ACC112 (cell line): Measurements from ENCODE around the gene SLC22A25.
"Not testable (repeated sequence)": the region's sequence is repeated elsewhere in the genome, so short reads cannot be mapped to it uniquely, and the experiment has no call there.

ENCODE experiments used
- H2AFZ ChIP-seq: fragments of 200-600 bp; sonication (generic); one replicate; pipeline ENCODE4 v1.6.0; 2017; ENCODE audit warnings: antibody characterized with exemption, low read length; ENCODE audit not compliant: unreplicated experiment
- H3K27ac ChIP-seq: fragments of 200-600 bp; sonication (generic); 2 replicates; pipeline ENCODE4 v1.5.1; 2014; ENCODE audit warnings: low read depth, mild to moderate bottlenecking, antibody characterized with exemption, low read length, moderate library complexity
- H3K27me3 ChIP-seq: fragments of 200-600 bp; sonication (generic); 2 replicates; pipeline ENCODE4 v1.6.1; 2014; ENCODE audit warnings: mild to moderate bottlenecking, antibody characterized with exemption, low read length, moderate library complexity, mixed read lengths; ENCODE audit not compliant: insufficient read depth
- H3K36me3 ChIP-seq: fragments of 200-600 bp; sonication (generic); 2 replicates; pipeline ENCODE4 v1.6.1; 2016; ENCODE audit warnings: mild to moderate bottlenecking, antibody characterized with exemption, low read length, moderate library complexity, mixed read lengths; ENCODE audit not compliant: insufficient read depth
- H3K4me1 ChIP-seq: fragments of 200-600 bp; sonication (generic); one replicate; pipeline ENCODE4 v1.6.1; 2016; ENCODE audit warnings: low read length, mixed read lengths; ENCODE audit not compliant: insufficient read depth, unreplicated experiment, control insufficient read depth
- H3K4me3 ChIP-seq: fragments of 200-600 bp; sonication (generic); 2 replicates; pipeline ENCODE4 v1.5.1; 2014; ENCODE audit warnings: mild to moderate bottlenecking, low read depth, low read length
- H3K79me2 ChIP-seq: fragments of 200-600 bp; sonication (generic); one replicate; pipeline ENCODE4 v1.6.0; 2016; ENCODE audit warnings: low read length; ENCODE audit not compliant: control insufficient read depth, unreplicated experiment, insufficient read depth

SLC22A25 gene

DNA sequence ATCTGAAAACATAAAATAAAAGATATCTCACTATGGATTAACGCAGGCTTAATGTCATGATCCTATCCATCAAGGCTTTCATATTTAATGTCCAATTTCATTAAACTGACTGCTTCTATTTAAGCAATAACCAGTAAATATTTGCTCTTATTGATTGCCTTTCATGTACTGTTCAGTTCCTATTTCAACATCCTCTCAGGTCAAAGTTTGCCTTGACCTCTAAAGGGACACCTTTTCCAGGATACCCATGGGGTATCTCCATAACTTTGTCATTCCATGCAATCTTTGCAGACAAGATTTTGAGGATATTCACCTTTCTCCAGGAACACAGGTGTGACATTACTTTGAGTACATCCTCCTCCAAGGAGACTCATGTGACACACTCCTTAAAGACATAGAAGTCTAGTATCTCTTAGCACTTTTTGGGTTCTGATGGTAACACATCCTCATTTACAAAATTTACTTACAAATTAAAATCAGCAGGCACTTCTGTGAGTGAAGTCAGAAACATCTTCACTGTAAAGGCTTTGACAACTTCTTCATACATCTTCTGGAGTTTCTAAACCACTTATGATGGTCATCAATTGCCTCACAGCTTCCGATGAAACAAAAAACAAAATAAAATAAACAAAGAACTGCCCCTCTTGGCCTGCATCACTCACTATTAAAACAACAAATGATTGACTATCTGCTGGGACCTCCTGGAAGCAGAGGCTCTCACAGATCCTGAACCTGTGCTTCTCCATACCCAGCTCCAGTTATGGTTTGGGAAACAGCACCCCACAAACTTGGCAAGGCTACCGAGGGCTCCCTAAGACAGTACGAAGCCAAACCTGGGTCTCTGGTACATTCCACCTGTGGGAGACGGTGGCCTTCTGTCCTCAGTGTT is 7.0 kb upstream of the SLC22A25 start:
- Histone ChIP-seq H3K27me3 (peaks cover 9% of the 10 kb centered on the region; the same call in 1 of the 2 replicates), H3K36me3 (no peaks in the 10 kb centered on the region), H3K4me3 (no peak overlapping the region), H3K4me1 (no peaks in the 10 kb centered on the region), H2AFZ (no peak overlapping the region), H3K27ac (no peak overlapping the region), H3K79me2 (no peaks in the 10 kb centered on the region)

DNA sequence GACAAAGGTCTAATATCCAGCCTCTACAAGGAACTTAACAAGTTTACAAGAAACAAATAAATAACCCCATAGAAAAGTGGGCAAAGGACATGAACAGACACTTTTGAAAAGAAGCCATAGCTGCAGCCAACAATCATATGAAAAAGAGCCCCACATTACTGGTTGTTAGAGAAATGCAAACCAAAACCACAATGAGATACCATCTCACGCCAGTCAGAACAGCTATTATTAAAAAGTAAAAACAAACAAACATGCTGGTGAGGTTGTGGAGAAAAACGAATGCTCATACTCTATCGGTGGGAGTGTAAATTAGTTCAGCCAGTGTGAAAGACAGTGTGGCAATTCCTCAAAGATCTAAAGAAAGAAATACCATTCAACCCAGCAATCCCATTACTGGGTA is 5.6 kb upstream of the SLC22A25 start:
- H2AFZ ChIP-seq, result no peak overlapping the region

DNA sequence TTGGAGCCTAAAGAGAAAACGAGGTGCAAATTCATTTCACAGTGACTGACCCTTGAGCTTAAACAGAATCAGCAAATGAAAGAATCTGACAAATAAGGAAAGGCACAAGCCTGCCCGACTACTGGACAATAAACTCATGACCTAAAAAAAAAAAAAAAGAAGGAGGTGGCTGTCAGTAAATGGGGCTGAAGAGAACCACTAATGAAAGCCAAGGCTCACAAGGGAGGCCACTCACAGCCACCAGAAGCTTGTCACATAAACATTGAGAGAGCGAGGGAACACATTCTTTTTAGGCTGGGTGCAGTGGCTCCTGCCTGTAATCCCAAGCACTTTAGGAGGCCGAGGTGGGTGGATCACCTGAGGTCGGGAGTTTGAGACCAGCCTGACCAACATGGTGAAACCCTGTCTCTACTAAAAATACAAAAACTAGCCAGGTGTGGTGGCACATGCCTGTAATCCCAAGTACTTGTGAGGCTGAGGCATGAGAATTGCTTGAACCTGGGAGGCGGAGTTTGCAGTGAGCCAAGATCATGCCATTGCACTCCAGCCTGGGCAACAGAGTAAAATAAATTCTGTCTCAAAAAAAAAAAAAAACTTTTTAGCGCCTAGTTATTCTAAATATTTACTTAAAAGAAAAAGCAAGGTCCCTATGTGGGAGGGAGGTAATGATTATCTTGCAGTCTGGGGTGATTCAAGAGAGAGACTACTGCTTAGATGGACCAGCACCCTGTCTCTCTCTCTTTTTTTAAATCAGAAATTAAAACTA is 4.0 kb upstream of the SLC22A25 start:
- H3K4me1 ChIP-seq, H3K79me2 ChIP-seq, H3K27ac ChIP-seq: not testable (repeated sequence)

More for the DNA sequence above, 5.6 kb upstream of the SLC22A25 start:
- Histone ChIP-seq H3K27ac (no peak overlapping the region), H3K4me1 (no peaks in the 10 kb centered on the region), H3K79me2 (no peaks in the 10 kb centered on the region), H3K27me3 (peaks cover 9% of the 10 kb centered on the region; the same call in 1 of the 2 replicates), H3K4me3 (no peak overlapping the region), H3K36me3 (no peaks in the 10 kb centered on the region)

DNA sequence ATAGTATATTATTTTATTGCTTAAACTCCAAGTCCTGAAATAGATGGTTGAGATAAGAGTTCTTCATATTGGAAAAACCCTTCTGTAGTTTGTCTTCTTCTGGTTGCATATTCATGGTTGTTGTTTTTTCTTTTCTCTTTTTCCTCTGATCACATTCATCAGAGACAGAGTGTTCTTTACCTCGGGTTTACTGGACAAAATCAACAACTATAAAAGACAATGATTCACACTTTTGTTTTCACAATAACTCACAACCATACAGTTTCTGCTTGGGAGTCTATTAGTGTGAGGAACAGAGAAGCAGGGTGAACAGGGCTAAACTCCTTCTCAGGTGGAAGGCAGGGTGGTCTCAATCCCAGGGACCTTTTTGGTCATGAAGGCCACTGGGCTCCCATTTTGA is 2.6 kb upstream of the SLC22A25 start:
- peaks cover 9% of the 10 kb centered on the region; the same call in 1 of the 2 replicates for H3K27me3 ChIP-seq
- H3K79me2 ChIP-seq, result no peaks in the 10 kb centered on the region
- H3K36me3 ChIP-seq, result no peaks in the 10 kb centered on the region
- no peaks in the 10 kb centered on the region for H3K4me1 ChIP-seq
- no peak overlapping the region for H2AFZ ChIP-seq
- no peak overlapping the region for H3K4me3 ChIP-seq
- no peak overlapping the region for H3K27ac ChIP-seq

More for the DNA sequence above, 4.0 kb upstream of the SLC22A25 start:
- H3K36me3 ChIP-seq, H3K27me3 ChIP-seq, H3K4me3 ChIP-seq, H2AFZ ChIP-seq: not testable (repeated sequence)

DNA sequence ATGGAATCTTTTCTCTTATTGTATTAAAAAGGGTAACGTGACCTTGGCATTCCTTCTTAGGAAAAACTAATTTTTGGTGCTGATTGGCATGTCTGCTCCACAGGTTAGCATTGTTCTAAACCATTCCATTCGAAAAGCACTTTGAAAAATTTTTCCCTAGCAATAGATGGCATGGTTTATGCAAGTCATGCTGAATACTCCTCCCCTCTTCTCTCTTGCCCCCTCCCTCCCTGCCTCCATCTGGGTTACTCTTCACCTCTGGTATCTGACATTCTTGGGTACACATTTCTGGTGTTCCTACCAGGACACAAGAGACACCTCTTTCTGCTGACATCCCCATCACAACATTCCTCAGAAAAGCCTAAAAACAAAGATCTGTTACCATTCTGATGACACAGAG is 1.5 kb upstream of the SLC22A25 start:
- no peak overlapping the region for H3K4me3 ChIP-seq
- no peaks in the 10 kb centered on the region for H3K36me3 ChIP-seq
- peaks cover 6% of the 10 kb centered on the region; the same call in 1 of the 2 replicates for H3K27me3 ChIP-seq
- H3K4me1 ChIP-seq, result no peaks in the 10 kb centered on the region
- H3K27ac ChIP-seq, result no peak overlapping the region
- H3K79me2 ChIP-seq, result no peaks in the 10 kb centered on the region
- no peak overlapping the region for H2AFZ ChIP-seq

DNA sequence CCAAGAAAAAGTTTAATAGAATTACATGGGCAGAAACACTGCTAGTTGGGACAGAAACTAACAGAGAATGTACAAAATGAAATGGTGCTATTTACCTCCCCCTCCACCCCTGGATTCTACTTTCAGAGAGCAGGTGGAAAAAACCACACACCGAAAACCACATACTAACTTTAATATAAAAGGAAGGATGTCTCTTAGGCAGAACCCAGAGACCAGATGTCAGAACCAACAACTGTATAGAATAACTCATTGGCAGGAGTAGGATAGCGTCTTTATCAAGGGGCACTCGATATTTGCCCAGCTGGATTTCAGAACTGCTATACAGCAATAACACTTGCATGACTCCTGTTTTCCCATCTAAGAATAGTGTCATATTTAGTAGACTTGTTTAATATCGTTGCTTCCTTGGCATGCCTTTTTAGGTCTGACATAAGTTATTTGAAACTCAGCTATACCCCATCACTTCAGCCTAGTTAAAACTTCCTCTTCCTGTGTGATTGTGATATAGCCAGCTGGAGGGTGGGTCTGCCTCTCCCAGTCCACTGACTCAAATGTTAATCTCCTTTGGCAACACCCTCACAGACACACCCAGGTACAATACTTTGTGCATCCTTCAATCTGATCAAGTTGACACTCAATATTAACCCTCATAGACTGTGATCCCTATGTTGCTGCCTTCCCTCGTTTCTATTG is 1.2 kb downstream of the SLC22A25 start:
- no peak overlapping the region for H3K4me3 ChIP-seq
- H2AFZ ChIP-seq, result no peak overlapping the region
- 0 out of 2 replicates have a peak, but pooled peaks cover 2% of the 10 kb centered on the region for H3K27me3 ChIP-seq
- H3K4me1 ChIP-seq, result no peaks in the 10 kb centered on the region
- no peaks in the 10 kb centered on the region for H3K36me3 ChIP-seq
- H3K27ac ChIP-seq, result no peak overlapping the region
- H3K79me2 ChIP-seq, result no peaks in the 10 kb centered on the region

DNA sequence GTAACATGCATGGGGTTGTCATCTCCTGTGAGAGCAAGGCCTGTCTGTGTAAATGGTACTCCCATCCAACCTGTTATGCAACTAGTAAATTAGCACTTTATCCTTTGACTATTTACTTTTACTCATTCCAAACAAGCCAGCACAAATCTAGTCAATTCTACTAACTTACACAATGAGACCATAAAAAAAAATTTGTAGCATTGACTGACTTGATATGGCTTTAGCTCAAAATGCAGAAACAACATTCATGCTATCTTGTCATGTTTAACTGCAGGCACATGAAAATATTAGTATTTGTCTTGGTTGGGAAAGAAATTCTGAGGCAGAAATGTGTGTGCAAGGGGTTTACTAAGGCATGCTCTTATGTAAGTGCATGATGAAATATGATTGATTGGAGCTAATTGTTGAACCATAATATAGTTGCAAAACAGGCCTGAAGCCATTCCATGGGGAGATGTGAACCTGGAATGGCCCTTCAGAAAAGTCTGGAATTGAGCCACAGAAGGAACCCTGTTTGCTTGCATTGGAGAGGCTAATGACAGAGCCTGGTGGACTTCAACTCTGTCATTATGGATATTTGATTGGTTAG is 2.5 kb downstream of the SLC22A25 start:
- no peaks in the 10 kb centered on the region for H3K79me2 ChIP-seq
- H3K27ac ChIP-seq, result no peak overlapping the region

DNA sequence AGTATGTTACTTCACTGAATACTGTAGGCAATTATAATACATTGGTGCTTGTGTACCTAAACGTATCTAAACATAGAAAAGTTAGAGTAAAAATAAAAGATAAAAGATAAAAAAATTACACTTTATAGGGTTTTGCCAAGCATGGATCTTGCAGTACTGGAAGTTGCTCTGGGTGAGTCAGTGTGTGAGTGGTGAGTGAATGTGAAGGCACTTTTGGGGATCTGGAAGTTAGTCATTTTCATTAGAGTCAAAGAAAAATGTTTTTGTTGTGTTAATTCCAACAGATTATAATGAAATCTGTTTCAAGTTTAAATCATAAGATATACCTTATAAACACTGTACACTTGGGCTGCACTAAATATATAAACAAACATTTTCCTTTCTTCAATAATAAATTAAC is 3.3 kb downstream of the SLC22A25 start:
- H3K79me2 ChIP-seq, result no peaks in the 10 kb centered on the region
- no peaks in the 10 kb centered on the region for H3K27me3 ChIP-seq
- H3K4me1 ChIP-seq, result no peaks in the 10 kb centered on the region
- no peak overlapping the region for H3K27ac ChIP-seq
- no peaks in the 10 kb centered on the region for H3K36me3 ChIP-seq
- H2AFZ ChIP-seq, result no peak overlapping the region
- H3K4me3 ChIP-seq, result no peak overlapping the region

More for the DNA sequence above, 2.5 kb downstream of the SLC22A25 start:
- H3K36me3 ChIP-seq, result no peaks in the 10 kb centered on the region
- H3K4me1 ChIP-seq, result no peaks in the 10 kb centered on the region
- H3K27me3 ChIP-seq, result no peaks in the 10 kb centered on the region
- no peak overlapping the region for H3K4me3 ChIP-seq
- no peak overlapping the region for H2AFZ ChIP-seq

DNA sequence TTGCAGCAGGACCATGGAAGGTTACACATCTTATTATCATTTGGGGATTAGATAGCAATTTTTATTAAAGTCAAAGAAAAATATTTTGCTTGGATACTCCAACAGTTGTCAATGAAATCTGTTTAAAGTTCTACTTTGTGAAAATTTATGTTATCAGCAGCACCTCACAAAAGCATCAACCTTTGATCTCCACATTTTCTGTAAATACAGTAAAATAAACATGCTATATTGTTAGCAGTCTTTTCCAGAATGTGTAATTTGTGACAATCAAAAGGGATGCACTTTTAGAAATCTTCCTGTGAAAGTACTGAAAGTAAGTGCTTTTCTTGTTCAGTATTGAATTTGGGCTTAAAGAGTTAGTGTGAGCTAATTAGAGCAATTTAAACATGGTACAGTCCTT is 4.1 kb downstream of the SLC22A25 start:
- H2AFZ ChIP-seq, result no peak overlapping the region
- H3K79me2 ChIP-seq, result no peaks in the 10 kb centered on the region
- H3K27ac ChIP-seq, result no peak overlapping the region
- H3K27me3 ChIP-seq, result no peaks in the 10 kb centered on the region
- no peaks in the 10 kb centered on the region for H3K36me3 ChIP-seq
- no peak overlapping the region for H3K4me3 ChIP-seq
- H3K4me1 ChIP-seq, result no peaks in the 10 kb centered on the region

DNA sequence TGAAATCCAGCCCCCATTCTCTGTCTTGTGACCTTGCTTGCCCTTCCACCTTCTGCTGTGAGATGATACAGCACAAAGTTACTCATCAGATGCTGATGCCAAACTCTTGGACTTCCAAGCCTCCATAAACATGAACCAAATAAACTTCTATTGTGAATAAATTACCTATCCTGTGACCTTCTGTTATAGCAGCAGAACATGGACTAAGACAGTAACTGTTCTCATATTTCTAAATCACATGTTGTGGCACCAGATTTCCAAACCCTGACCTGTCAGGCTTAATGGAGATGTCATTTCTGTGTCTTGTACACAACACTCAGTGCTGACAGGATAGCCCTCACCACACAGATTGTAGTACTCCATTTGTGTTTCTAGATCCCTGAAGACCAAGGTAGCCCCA is 6.0 kb downstream of the SLC22A25 start:
- Histone ChIP-seq H3K27ac (no peak overlapping the region), H3K4me1 (no peaks in the 10 kb centered on the region), H3K4me3 (no peak overlapping the region), H2AFZ (no peak overlapping the region), H3K36me3 (no peaks in the 10 kb centered on the region), H3K79me2 (no peaks in the 10 kb centered on the region), H3K27me3 (no peaks in the 10 kb centered on the region)
